HG03460 (cell line): Measurements from ENCODE around the gene ARMC9.
"Not testable (repeated sequence)": the region's sequence is repeated elsewhere in the genome, so short reads cannot be mapped to it uniquely, and the experiment has no call there.

Experiments
- ATAC-seq: cut with Tn5 transposase; IDR thresholded peaks from one replicate; pipeline ENCODE4 v1.9.1; 2021; ENCODE audit not compliant: unreplicated experiment

Gene ARMC9

GRCh38 chr2:231239751-231240150 is 41.3 kb downstream of the ARMC9 start:
- ATAC-seq = no peak

GRCh38 chr2:231241755-231242507 is 43.5 kb downstream of the ARMC9 start:
- no peak for ATAC-seq

- ATAC-seq = no peak
Observed at GRCh38 chr2:231243866-231244265, 45.4 kb downstream of the ARMC9 start.

- ATAC-seq = no peak
Observed at GRCh38 chr2:231244382-231245248, 46.2 kb downstream of the ARMC9 start.

GRCh38 chr2:231245249-231246094 is 47.0 kb downstream of the ARMC9 start:
- ATAC-seq = no peak

- ATAC-seq = no peak
Observed at GRCh38 chr2:231246171-231246842, 47.9 kb downstream of the ARMC9 start.

GRCh38 chr2:231250146-231250545 is 51.7 kb downstream of the ARMC9 start:
- ATAC-seq = no peak

- no peak for ATAC-seq
Observed at GRCh38 chr2:231250698-231251097, 52.3 kb downstream of the ARMC9 start.

- ATAC-seq = not testable (repeated sequence)
Observed at GRCh38 chr2:231253292-231253691, 54.9 kb downstream of the ARMC9 start.

GRCh38 chr2:231256494-231256893 is 58.1 kb downstream of the ARMC9 start:
- no peak for ATAC-seq

GRCh38 chr2:231257763-231258162 is 59.3 kb downstream of the ARMC9 start:
- no peak for ATAC-seq

- no peak for ATAC-seq
Observed at GRCh38 chr2:231258701-231259100, 60.3 kb downstream of the ARMC9 start.

- ATAC-seq = no peak
Observed at GRCh38 chr2:231259104-231259503, 60.7 kb downstream of the ARMC9 start.

GRCh38 chr2:231260442-231261208 is 62.2 kb downstream of the ARMC9 start:
- ATAC-seq = no peak

GRCh38 chr2:231263118-231263831 is 64.8 kb downstream of the ARMC9 start:
- no peak for ATAC-seq

- no peak for ATAC-seq
Observed at GRCh38 chr2:231270221-231271114, 72.0 kb downstream of the ARMC9 start.

- ATAC-seq = no peak
Observed at GRCh38 chr2:231272991-231273390, 74.6 kb downstream of the ARMC9 start.

- no peak for ATAC-seq
Observed at GRCh38 chr2:231276987-231277386, 78.6 kb downstream of the ARMC9 start.
